Memory B cell (primary cell): ENCODE measurements around the gene TBX21.

Experiments
- ATAC-seq: fragments of 150-1000 bp; cut with Tn5 transposase; 2 replicates; pipeline ENCODE4 v1.10.0; 2021; ENCODE audit warnings: low read depth, mild to moderate bottlenecking, moderate library complexity
- DNase-seq, 2 donors: peaks; one replicate each; pipeline ENCODE4 v3.0.0; 2022; ENCODE audit warnings: low spot score in 2 of 2
- H3K27ac Mint-ChIP-seq: one replicate; pipeline ENCODE4 v1.8.0; 2022; ENCODE audit warnings: mild to moderate bottlenecking, moderate library complexity, mixed read lengths
- H3K27me3 Mint-ChIP-seq: one replicate; pipeline ENCODE4 v1.8.0; 2022; ENCODE audit warnings: mixed read lengths
- H3K36me3 Mint-ChIP-seq: one replicate; pipeline ENCODE4 v1.8.0; 2022; ENCODE audit warnings: mild to moderate bottlenecking, mixed read lengths
- H3K4me1 Mint-ChIP-seq: one replicate; pipeline ENCODE4 v1.8.0; 2022; ENCODE audit warnings: mixed read lengths
- H3K4me3 Mint-ChIP-seq: one replicate; pipeline ENCODE4 v1.8.0; 2022; ENCODE audit warnings: mild to moderate bottlenecking, moderate library complexity, mixed read lengths
- H3K9me3 Mint-ChIP-seq: one replicate; pipeline ENCODE4 v1.8.0; 2022; ENCODE audit warnings: mixed read lengths

TBX21 gene

DNA sequence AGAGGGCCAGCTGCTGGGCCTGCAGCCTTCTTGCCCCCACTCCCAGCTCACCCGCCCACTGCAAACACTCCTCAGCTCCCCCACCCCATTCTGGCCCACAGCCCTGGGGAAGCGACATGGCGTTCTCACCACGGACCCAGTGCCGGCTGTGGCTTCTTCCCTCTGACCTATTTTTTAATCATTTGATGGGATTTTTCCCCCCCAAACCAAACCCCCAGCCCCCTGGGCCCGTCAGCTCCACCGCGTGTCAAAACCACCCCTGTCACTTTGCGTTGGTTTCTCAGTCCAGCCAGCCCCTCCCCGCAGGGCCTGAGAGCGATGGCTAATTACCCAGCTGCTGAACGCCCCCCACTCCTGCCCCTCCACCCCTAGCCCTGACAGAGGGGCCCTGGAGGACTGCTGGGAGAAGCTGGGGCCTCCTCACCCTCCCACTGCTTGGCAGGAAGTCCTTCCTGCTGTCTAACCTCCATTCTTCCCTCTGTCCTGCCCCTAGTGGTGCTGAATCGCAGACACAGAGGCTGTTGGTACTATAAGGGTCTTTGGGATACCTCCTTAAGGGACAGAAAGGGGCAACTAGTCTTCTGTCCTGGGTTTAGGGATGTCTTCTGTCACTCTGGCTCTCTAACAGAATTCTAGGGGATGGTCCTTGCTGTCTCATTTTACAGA is 7.5 kb upstream of the TBX21 start:
- Mint-ChIP-seq H3K4me3 (no peak overlapping the region), H3K4me1 (peaks cover 6% of the 10 kb centered on the region), H3K36me3 (no peaks in the 10 kb centered on the region), H3K27me3 (peaks cover 14% of the 10 kb centered on the region), H3K27ac (no peak overlapping the region), H3K9me3 (no peaks in the 10 kb centered on the region)
- no peak for ATAC-seq
- no peak for DNase-seq

DNA sequence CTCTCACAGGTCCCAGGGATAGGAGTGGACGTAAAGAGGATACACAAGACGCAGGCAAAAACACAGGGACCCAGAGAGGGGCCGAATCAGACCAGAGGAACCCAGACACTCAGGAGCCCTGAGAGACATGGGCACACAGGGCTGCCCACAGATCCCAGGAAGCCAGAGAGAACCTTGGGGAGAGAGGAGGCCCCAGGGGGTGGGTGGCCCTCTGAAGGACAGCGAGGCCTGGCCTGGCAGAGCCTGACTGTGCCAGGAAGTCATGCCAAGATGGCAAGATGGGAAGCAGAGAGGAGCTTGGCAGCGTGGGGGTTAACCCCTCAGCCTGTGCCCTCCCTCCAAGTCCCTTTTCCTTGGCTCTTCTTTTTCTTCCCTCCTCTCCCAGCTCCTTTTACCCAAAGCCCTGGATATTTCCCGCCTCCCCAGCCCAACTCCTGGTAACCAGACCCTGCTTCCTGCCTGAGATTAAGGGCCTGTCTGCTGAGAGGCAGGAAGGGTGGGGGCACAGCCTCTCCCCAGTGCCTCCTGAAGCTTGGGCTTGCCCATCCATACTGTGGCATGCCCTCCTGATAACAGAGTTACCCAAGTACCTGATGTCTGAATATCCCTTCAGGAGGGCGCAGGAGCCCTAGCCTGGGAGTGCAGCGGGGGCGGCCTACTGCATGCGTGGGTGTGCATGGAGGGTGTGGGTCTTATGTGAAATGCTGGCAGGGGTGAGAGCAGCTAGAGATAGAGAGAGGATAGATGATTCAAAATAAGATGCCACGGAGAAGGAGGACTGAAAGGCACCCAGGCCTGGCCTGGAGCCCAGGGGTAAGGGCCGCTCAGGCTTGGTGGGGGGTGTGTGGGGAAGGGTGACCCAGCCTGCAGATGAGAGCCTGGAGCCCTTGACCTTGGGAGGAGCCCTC is 6.0 kb upstream of the TBX21 start:
- peaks cover 12% of the 10 kb centered on the region for H3K27me3 Mint-ChIP-seq
- H3K9me3 Mint-ChIP-seq: no peaks in the 10 kb centered on the region
- no peaks in the 10 kb centered on the region for H3K36me3 Mint-ChIP-seq
- H3K27ac Mint-ChIP-seq: no peak overlapping the region
- ATAC-seq (no peak), DNase-seq (no peak)
- H3K4me1 Mint-ChIP-seq: peaks cover 2% of the 10 kb centered on the region
- no peak overlapping the region for H3K4me3 Mint-ChIP-seq

DNA sequence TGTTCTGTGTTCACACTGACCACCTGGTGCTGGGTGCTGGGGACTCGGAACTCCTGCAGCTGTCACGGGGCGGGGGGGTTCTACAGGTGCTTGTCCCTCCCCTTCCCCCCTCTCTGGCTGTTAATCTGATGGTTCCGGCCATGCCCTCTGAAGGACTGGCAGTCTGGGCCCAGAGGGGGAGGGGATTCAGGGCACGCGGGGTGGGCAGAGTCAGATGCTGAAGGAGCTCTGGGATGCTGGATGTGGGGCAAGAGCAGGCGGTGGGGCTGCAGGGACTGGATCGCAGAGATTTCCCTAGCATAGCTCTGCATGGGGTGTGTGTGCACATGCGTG is 5.4 kb upstream of the TBX21 start:
- DNase-seq: no peak
- Mint-ChIP-seq H3K27me3 (peaks cover 12% of the 10 kb centered on the region), H3K36me3 (no peaks in the 10 kb centered on the region), H3K4me1 (peaks cover 5% of the 10 kb centered on the region), H3K4me3 (no peak overlapping the region), H3K9me3 (no peaks in the 10 kb centered on the region), H3K27ac (no peak overlapping the region)
- no peak for ATAC-seq

DNA sequence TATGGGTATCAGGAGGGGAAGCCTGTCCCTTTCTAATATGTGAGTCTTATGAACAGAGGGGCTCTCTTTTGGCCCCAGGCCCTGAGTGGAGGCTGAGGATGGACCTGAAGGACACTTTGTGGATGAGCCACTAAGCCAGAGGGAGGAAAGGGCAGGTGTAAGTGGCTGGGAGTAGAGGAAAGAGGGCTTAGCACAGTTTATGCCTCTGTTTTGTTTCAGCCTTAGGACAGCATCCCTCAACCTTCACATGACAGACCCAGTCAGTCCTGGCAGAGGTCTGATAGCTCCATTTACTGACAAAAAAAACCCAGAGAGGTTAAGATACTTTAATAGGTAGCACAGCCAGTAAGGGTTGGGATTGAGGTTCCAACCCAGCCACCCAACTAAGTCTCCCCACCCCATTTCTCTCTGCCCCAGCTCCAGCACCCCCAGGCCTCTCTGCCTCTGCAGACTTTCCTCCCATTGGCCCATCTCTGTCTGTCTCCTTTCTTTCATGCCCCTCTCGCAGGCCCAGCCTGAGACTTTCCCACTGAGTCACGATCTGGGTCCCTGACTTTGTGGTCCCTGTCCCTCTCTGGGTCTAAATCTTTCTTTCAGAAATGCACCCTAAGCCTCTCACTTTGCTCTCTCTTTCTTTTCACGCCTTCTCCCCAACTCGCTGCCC is 4.7 kb upstream of the TBX21 start:
- Mint-ChIP-seq H3K4me1 (peaks cover 9% of the 10 kb centered on the region), H3K4me3 (no peak overlapping the region), H3K27ac (no peak overlapping the region), H3K27me3 (peaks cover 12% of the 10 kb centered on the region), H3K9me3 (no peaks in the 10 kb centered on the region), H3K36me3 (no peaks in the 10 kb centered on the region)
- DNase-seq (no peak), ATAC-seq (no peak)

DNA sequence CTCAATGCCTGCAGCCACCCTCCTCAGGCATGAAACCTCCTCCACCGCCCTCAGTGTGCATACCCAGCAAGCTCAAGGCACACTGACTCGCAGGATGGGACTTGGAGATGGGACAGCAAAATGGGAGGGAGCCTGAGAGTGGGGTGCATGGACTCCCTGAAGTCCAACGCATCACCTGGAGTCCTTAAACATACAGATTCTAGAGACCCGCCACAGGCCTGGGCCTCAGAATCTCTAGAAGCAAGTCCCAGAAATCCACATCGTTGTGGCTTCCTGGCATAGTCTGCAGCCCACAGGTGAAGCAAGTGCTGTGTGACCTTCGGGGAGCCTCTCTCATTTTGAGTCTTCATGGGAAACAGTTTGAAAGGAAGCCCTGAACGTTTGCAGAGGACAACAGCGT is 3.6 kb upstream of the TBX21 start:
- Mint-ChIP-seq H3K36me3 (no peaks in the 10 kb centered on the region), H3K4me1 (peaks cover 16% of the 10 kb centered on the region), H3K27ac (no peak overlapping the region), H3K27me3 (peaks cover 12% of the 10 kb centered on the region), H3K9me3 (no peaks in the 10 kb centered on the region), H3K4me3 (no peak overlapping the region)
- DNase-seq: no peak
- ATAC-seq: no peak

DNA sequence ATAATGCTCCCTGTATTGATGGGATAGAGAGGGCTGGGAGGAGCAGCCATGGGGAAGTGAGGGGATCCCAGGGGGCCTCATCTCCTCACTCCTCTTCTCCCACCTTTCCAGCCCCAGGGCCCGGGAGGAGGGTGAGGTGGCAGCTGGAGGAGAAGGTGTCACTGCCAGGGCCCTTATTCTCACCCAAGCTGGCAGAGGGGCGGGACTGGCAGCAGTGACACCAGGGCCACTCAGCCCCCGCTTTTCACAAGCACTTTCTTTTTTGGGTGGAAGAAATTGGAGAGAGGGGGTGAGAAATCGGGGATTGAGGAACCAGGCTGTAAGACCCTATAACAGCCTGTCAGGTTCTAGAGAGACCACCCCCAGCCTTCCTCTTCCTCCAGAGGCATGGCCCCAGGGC is 2.4 kb upstream of the TBX21 start:
- H3K27ac Mint-ChIP-seq: no peak overlapping the region
- no peak overlapping the region for H3K4me3 Mint-ChIP-seq
- ATAC-seq (no peak), DNase-seq (no peak)
- no peaks in the 10 kb centered on the region for H3K9me3 Mint-ChIP-seq
- H3K36me3 Mint-ChIP-seq: no peaks in the 10 kb centered on the region
- H3K4me1 Mint-ChIP-seq: peaks cover 25% of the 10 kb centered on the region
- peaks cover 9% of the 10 kb centered on the region for H3K27me3 Mint-ChIP-seq

DNA sequence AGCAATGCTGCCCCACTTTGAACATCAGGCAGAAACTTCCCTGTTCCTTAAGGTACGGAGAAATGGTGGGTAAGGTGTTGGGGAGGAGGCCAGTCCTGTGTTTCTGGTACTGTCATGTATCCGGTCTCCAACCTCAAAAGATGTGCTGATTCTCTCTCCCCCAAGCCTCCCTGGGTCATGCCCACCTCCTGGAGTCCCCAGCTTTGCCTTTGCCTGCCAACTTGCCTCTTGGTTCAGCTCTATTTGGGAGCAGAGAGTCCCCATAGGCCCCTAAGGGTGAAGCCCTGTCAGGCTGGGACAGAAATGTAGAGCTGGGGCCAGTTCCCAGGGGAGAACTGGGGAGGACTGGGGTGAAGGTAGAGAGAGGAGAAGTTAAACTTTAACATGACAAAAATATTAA is 1.6 kb upstream of the TBX21 start:
- no peak for ATAC-seq
- Mint-ChIP-seq H3K4me3 (no peak overlapping the region), H3K36me3 (no peaks in the 10 kb centered on the region), H3K27me3 (peaks cover 6% of the 10 kb centered on the region), H3K4me1 (peaks cover 29% of the 10 kb centered on the region), H3K9me3 (no peaks in the 10 kb centered on the region), H3K27ac (no peak overlapping the region)
- no peak for DNase-seq

DNA sequence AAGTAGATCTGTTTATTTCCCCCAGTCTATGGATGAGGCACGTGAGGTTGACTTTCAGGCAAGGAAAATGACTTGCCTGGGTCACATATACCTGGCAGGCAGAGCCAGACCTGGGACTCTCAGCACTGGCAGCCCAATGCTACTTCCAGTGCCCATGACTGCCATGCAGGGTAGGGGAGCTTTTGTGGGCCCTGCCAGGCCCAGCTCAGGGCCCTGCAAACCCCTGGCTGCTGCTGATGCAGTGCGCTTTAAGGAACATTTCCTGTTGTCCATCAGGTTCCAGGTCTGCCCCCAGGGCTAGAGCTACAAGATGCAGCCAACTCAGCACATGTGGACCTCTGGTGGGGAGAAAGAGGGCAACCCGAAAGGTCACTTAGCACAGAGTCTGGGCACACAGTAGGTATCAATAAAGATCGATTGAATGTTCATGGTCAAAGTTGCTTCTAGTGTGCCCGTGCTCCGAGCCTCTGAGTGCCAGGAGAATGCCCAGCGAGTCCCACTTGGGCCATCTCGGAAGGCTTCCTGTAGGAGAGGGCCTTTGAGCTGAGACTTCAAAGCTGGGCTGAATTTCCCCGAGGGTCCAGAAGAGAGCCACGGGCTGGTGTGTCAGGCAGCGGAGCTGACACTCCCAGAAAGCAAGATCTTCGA is 513 bp upstream of the TBX21 start:
- ATAC-seq: no peak
- H3K36me3 Mint-ChIP-seq: no peaks in the 10 kb centered on the region
- no peaks in the 10 kb centered on the region for H3K9me3 Mint-ChIP-seq
- peaks cover 2% of the 10 kb centered on the region for H3K27me3 Mint-ChIP-seq
- peak overlapping the region; percentile 70 for H3K27ac Mint-ChIP-seq
- no peak for DNase-seq
- peaks cover 32% of the 10 kb centered on the region for H3K4me1 Mint-ChIP-seq
- H3K4me3 Mint-ChIP-seq: peak overlapping the region; percentile 78

DNA sequence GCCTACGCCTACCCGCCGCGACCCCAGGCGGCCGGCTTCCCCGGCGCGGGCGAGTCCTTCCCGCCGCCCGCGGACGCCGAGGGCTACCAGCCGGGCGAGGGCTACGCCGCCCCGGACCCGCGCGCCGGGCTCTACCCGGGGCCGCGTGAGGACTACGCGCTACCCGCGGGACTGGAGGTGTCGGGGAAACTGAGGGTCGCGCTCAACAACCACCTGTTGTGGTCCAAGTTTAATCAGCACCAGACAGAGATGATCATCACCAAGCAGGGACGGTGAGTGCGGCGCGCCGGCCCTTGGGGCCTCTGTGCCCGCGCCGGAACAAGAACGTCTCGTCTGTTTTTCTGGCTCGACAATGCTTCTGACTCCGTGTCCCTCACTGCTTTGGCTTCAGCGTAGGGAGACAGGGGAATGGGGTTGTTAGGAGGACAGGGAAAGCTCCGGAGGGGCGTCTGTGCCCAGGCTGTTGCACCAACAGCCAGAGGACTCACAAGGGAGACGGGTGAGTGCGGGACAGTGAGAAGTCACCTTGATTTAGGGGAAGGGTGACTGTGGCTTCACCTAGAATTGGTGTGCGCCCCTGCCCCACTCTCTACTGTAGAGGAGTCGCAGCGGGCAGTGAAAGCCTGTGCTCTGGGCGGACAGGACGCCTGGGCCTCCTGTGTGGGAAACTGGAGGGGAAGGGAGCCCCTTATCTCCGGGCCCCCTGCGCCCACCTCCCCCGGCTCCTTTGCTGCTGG is 806 bp downstream of the TBX21 start:
- H3K4me1 Mint-ChIP-seq: peaks cover 32% of the 10 kb centered on the region
- ATAC-seq (peak; percentile 4), DNase-seq (peak in 1 of 2 donors; percentile 49)

DNA sequence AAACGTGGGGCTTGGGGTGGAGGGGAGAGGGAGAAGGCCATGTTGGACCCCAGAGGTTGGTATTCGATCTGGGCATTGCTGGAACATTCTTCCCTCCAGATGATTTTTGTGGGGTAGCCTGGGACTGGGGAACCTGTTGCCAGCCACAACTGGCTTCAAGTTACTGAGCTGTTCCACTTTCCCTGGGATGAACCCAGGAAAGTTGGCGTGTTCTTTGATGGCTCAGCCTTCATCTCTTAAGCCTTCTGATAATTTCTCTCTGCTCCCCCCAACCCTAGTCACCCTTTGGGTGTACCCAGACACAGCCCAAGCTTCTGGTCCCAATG is 2.1 kb downstream of the TBX21 start:
- ATAC-seq: no peak
- Mint-ChIP-seq H3K27me3 (no peaks in the 10 kb centered on the region), H3K4me1 (peaks cover 35% of the 10 kb centered on the region)

More for the DNA sequence above, 806 bp downstream of the TBX21 start:
- Mint-ChIP-seq H3K27me3 (no peaks in the 10 kb centered on the region), H3K36me3 (no peaks in the 10 kb centered on the region), H3K9me3 (no peaks in the 10 kb centered on the region), H3K4me3 (peak overlapping the region; percentile 98), H3K27ac (peak overlapping the region; percentile 42)

DNA sequence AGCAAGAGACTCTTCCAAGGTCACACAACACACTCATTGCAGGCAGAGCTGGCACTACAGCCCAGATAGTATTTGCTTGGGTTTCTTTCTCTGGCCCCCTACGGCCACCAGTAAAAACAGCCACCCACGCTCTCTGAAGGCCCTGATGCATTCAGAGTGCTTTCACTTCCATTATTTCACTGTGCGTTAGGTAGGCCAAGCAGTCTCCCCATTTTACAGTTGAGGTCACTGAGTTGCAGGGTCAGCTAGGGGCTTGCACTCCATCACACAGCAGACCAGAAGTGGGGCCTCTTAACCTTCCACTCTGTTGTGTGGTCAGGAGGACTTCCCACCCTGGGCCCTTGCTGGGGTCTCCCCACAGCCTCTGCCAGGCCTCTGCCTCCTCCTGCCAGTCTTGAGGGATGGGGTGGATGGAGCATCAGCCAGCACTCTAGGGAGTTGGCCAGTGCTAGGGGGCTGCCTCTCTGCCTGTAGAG is 2.5 kb downstream of the TBX21 start:
- H3K9me3 Mint-ChIP-seq: no peaks in the 10 kb centered on the region
- no peaks in the 10 kb centered on the region for H3K36me3 Mint-ChIP-seq
- DNase-seq (no peak), ATAC-seq (peak; percentile 41)
- peaks cover 35% of the 10 kb centered on the region for H3K4me1 Mint-ChIP-seq
- peak overlapping the region; percentile 22 for H3K27ac Mint-ChIP-seq
- H3K27me3 Mint-ChIP-seq: no peaks in the 10 kb centered on the region
- H3K4me3 Mint-ChIP-seq: peak overlapping the region; percentile 98

More for the DNA sequence above, 2.1 kb downstream of the TBX21 start:
- no peak for DNase-seq
- H3K36me3 Mint-ChIP-seq: no peaks in the 10 kb centered on the region
- no peaks in the 10 kb centered on the region for H3K9me3 Mint-ChIP-seq
- H3K4me3 Mint-ChIP-seq: peak overlapping the region; percentile 98
- peak overlapping the region; percentile 42 for H3K27ac Mint-ChIP-seq

DNA sequence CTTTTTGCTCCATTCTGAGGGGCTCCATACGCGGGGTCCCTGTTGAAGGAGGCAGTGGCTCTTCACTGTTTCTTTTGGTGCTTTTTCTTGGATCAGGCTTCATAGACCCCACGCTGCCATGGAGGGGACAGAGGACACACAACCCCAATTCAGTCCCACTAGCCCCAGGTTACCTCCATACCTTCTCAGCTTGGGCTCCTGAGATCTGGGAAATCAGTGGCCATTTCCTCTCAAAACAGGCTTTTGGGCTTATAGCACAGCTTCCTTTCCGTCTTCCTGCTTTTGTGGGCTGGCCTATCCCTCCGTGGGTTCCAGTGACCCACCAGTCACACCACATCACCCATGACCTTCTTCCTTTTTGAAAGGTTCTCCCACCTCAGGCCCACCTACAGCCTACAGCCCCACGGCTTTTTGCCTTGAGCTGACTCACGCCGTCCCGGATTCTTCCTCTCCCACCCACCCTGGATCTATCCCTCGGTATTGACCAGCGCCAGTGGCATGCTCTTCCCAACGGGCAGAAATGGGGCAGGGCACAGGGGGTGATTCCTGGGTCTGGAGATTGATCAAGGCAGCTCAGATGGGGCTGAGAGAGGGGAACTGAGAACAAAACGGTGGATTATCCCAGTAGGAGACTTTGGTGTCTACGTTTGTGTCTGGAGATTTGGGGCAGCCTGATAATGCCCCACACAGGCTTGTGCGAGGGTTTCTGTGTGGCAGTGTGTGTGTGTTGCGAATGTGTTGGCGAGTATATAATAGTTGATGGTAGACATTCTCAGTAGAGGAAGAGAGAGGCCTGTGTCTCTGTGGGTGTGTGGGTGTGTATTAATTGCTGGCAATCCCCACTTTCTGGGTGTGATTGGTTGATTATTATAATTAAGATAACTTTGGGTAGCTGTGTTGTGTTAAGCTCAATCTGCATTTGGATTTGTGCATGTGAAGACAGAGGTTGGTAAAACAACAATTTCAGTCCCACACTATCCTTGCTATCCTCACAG is 3.8 kb downstream of the TBX21 start:
- Mint-ChIP-seq H3K4me1 (peaks cover 44% of the 10 kb centered on the region), H3K9me3 (no peaks in the 10 kb centered on the region), H3K36me3 (no peaks in the 10 kb centered on the region), H3K27ac (no peak overlapping the region), H3K27me3 (no peaks in the 10 kb centered on the region), H3K4me3 (peak overlapping the region; percentile 45)
- ATAC-seq (no peak), DNase-seq (no peak)
